GM19463 (cell line): ENCODE data around the gene SLC27A1.
"Not testable (repeated sequence)": the region's sequence is repeated elsewhere in the genome, so short reads cannot be mapped to it uniquely, and the experiment has no call there.

Experiments
- ATAC-seq: cut with Tn5 transposase; IDR thresholded peaks from one replicate; pipeline ENCODE4 v1.9.1; 2021; ENCODE audit warnings: mild to moderate bottlenecking, moderate library complexity; ENCODE audit not compliant: unreplicated experiment

The SLC27A1 gene

DNA sequence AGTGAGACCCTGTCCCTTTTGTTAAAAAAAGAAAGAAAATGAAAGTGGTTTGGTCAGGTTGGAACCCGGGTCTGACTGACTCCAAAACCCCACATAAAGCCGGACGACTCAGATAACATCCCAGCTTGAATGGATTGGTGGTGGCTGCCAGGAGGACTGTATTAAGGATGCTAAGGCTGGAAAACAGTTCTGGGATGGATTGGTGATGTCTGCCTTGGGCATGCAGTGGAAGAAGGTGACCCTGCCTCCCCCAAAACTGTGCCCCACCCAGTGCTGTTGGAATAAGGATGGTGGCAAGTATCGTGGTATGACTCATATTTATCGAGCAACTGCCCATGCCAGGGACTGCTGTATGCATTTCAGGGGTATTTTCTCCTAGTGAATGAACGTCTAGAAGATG is 66.6 kb downstream of the SLC27A1 start:
- no peak for ATAC-seq

DNA sequence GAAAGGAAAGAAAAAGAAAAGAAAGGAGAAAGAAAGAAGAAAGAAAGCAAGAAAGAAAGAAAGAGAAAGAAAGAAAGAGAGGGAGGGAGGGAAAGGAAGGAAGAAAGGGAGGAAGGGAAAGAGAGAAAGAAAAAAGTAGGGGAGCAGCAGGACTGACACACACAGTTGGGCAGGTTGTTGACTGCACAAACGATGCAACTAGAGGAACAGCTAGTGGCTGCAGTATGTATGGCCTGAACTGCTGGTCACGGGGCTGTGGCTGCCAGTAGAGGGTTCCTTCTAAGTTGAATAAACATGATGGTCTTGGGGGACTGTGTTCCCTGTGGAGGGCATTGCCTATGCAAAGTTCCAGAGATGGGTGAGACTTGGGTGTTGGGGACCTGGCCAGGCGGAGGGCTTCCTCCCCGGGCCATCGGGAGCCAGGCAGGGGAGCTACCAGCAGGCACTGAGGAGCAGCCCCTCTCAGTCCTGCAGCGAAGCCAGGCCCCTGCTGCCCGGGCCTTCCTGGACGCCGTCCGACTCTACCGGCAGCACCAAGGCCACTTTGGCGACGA is 68.4 kb downstream of the SLC27A1 start:
- ATAC-seq, result no peak

DNA sequence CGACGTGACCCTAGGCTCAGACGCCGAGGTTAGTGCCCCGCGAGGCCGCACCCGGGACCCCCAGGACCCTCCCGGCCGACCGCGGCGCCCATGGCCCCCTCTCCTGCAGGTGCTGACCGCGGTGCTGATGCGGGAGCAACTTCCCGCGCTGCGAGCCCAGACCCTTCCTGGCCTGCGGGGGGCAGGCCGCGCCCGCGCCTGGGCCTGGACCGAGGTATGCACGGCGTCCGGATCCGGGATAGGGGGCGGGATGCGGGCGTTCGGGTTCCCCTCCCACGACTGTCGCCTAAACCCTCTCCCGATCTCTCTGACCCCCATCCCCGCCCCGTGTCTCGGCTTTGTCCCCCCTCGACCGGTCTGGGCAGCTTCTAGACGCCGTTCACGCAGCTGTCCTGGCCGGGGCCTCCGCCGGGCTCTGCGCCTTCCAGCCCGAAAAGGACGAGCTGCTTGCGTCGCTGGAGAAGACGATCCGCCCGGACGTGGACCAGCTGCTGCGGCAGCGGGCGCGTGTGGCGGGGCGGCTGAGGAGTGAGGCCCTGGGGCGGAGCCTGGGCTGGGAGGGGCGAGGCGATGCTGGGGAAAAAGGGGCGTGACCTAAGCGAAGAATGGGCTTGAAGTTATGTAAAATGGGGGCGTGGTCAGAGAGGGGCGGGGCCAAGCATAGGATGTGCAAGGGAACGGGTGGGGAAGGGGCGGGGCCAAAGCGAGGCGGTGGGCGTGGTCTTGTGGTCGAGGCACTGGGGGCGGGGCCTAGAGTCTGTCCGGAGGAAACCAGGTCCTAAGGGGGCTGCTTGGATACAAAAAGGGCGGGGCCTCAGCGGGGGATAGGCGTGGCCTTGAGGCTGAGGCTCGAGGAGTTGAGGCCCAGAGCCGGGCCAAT is 69.2 kb downstream of the SLC27A1 start:
- ATAC-seq, result no peak

DNA sequence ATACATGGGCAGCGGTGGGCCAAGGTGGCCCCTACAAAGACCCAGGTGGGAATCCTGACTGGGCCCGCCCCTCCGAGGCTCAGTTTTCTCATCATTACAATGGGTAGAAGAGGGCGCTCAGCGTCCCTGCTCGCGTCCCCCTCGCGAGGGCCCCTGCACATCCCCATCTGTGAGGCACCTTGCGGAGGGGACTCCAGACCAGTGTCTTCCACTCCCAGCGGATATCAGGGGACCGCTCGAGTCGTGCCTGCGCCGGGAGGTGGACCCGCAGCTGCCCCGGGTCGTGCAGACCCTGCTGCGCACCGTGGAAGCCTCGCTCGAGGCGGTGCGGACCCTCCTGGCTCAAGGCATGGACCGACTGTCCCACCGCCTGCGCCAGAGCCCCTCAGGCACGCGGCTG is 69.8 kb downstream of the SLC27A1 start:
- no peak for ATAC-seq

DNA sequence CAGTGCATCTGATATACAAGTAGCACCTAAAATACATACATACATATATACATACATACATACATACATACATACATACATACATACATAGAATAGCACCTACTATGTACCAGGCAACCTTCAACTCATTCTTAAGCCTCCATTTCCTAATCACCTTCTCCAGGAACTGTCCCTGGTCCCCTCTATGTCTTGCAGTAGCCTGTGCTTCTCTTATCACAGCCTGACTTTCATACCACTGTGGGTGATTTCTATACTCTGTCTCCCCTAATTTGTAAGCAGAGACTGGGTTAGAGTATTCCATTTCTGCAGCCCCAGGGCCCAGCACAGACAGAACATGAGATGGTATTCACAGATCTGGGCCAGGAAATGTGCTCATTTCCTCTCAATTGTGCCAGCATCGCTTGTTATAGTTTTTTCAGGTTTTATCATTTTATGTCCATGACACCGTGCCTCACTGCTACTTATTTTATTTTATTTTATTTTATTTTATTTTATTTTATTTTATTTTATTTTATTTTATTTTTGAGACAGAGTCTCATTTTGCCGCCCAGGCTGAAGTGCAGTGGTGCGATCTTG is 70.9 kb downstream of the SLC27A1 start:
- no peak for ATAC-seq

DNA sequence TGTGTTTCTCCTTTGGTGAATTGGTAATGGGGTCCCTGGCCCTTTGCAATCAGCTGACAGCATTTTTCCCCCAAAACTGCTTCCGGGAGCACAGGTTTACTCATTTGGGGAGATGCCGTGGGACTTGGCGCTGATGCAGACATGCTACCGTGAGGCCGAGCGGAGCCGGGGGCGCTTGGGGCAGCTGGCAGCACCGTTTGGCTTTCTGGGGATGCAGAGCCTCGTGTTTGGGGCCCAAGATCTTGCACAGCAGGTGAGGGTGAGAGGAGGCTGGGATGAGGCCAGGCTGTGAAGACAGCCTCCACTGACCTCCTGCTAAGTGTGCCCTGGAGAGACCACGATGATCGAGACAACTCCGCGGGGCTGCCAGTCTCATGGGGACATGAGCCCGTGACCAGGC is 71.7 kb downstream of the SLC27A1 start:
- ATAC-seq, result no peak

DNA sequence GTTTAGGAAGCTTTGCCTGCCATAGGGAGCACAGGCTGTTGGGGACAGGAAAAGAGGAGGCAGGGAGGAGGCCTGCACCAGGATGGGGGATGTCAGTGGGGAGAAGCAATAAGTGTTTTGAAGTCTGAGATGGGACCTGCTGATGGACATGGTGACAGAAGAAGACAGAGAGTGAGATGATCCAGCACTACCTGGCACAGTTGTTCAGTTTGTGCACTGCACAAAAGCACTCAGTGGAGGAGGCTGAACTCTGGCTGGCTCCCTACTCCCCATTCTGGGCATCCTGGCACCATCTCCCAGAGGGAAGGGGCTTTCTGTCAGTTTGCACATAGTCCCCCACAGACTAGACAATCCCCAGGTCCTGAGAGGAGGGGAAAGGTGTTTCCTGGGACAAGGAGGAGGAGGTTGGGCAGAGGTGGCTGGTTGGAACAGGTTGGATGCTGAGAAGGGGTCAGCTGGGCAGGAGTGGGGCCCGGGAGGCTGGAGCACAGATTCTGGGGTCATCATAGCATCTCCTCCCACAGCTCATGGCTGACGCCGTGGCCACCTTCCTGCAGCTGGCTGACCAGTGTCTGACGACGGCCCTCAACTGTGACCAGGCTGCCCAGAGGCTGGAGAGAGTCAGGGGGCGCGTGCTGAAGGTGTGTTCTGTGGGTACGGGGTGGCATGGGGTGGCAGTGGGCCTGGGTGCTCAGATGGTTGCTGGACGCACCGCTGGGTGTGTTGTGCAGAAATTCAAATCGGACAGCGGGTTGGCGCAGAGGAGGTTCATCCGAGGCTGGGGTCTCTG is 72.7 kb downstream of the SLC27A1 start:
- ATAC-seq, result no peak

DNA sequence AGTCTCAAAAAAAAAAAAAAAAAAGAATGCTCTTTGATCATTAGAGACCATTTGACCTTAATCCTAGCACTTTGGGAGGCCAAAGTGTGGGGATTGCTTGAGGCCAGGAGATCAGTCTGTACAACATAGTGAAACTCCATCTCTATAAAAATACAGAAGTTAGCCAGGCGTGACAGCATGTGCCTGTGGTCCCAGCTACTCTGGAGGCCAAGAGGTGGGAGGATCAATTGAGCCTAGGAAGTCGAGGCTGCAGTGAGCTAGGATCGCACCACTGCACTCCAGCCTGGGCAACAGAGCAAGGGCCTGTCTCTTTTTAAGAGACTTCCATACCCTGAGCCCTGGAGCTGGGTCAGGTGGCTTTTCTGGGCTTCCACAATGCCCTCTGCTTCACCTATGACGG is 73.7 kb downstream of the SLC27A1 start:
- no peak for ATAC-seq

DNA sequence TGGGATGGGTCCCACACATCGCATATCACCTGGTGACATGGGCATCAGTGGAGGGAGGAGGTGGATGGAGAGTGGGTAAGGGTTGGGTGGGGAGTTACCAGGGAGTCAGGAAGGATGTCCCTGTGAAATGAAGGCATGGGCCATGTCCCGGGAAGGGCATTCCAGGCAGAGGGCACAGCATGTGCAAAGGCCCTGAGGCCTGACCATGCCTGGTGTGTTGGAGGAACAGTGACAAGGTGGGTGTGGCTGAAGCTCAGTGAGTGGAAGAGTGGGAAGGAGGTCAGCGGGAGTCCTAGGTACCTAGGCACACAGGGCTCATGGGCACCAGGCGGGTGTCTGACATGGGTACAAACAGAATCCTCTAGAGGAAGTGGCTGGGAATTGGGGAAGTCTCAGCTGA is 74.1 kb downstream of the SLC27A1 start:
- no peak for ATAC-seq

DNA sequence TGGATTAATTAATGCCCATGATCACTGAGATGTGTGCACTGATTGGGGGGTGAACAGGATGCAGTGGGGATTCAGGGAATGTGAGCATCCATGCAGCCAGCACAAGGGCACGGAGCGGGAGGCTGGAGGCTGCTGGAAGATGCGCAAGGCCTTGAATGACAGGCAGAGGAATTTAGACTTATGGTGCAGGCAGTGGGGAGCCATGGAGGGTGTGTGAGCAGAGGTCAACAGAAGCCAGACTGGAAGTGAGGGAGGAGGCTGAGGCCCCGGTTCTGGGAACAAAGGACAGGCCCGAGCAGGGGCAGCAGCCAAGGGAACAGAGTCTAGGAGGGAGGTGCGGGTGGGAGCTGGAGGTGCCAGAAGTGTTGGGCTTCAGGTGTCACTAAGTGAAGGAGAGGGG is 77.8 kb downstream of the SLC27A1 start:
- no peak for ATAC-seq

DNA sequence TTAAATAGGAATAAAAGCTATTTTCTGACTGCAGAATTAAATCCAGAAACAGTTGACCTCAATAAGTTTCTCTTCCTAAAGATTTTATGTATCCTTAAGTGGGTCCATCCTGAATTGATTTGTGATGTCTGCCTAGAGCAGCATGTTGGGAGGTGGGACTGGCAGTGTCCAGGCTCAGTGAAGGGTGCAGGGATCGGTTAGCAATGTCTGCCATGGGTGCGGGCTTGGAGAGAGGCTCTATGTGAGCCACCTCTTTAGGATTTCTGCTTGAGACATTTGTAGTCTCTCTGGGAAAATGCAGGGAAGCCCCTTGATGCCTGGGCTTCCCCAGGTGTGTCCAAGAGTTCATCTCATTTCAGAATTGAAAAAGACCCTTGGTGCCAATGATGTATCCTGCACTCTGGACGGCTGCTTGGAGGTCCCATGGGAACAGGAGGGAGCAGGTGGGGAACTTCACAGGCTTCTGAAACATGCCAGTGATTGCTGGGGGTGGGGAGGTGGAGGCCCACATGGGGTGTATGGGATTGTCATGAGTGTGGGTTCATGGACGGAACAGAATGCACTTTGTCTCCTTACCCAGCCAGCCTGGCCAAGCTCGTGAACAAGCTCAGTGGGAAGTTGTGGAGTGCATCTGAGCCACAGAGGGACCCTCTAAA is 78.9 kb downstream of the SLC27A1 start:
- no peak for ATAC-seq

DNA sequence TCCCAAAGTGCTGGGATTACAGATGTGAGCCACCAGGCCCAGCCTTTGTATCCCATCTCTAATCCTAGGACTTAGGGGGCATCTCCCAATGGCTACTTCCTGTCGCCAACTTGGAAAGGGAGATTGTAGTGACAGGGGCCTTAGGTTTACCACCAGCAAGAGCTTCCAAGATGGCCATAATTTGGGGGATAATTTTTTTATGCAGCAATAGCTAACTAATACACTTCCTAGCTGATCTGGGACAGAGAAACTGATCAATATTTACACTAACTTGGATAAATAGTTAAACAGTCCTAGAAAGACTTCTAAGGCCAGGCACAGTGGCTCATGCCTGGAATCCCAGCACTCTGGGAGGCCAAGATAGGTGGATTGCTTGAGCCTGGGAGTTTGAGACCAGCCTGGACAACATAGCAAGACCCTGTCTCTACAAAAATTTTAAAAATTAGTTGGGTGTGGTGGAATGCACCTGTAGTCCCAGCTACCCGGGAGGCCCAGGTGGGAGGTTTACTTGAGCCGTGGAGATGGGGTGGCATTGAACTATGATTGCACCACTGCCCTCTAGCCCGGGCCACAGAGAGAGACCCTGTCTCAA is 79.8 kb downstream of the SLC27A1 start:
- no peak for ATAC-seq

DNA sequence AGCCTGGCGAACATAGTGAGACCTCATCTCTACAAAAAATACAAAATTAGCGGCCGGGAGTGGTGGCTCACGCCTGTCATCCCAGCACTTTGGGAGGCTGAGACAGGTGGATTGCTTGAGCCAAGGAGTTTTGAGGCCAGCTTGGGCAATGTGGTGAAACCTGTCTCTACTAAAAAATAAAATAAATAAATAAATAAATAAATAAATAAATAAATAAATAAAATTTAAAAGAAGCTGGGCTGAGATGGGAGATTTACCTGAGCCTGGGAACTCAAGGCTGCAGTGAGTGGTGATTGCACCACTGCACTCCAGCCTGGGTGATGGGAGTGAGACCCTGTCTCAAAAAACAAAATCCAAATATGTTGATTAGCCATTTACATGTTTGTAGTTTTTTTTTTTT is 82.4 kb downstream of the SLC27A1 start:
- ATAC-seq, result not testable (repeated sequence)

DNA sequence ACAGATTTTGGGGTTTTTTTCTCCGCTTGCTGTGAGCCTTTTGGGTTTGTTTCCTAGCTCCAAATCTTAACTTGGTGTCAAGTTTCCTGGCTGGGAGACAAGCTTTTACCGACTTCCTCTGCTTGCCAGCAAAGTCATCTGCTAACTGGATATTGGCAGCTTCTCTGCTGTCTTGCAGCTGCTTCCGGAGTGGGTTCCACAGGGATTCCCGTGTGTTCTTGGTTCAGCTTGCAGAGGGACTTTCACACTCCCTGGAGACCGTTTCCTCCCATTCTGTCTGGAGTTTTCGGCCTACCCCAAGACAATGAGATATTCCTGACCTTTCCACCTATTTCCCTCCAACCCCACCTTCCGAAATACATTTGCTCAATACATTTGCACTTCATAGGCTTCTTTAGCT is 82.9 kb downstream of the SLC27A1 start:
- no peak for ATAC-seq

DNA sequence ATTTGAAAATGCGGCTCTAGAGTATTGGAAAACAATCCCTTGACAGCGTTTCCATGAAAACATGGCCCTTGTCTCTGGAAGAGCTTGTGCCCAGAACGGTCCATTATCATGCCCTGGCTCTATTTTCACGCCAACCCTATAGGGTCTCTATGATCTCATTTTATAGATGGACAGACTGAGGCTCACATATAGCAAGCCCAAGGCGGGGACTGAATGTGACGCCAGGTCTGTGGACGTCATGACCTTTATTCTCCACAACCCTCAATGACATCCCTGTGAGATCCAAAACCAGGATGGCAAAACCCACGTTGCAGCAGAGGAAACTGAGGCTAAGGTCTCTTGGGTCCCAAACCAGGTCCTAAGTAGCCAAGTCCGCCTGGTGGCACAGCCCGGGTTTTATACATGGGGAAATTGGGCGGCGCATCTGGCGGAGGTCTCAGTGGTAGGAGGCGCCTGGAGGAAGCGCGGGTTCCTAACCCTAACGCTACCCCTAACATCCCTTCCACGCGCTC is 84.7 kb downstream of the SLC27A1 start:
- no peak for ATAC-seq

DNA sequence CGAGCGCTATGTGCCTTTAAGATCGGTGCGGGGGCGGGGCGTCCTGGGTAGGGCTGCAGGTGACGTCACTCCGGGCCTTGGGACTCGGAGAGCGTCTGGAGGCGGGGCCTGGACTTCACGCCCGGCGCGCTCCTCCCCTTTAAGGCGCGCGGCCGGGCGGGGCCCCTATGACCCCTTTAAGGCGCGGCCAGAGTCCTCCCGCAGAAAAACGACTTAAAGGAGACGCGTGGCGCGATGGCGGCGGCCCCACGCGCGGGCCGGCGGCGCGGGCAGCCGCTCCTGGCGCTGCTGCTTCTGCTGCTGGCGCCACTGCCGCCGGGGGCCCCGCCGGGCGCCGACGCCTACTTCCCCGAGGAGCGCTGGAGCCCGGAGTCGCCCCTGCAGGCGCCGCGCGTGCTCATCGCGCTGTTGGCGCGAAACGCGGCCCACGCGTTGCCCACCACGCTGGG is 85.2 kb downstream of the SLC27A1 start, which contains the start of gene COLGALT1:
Gene COLGALT1, plus strand, starts transcription at position 170 of the 449 bp plus-strand sequence. Its CDS starts 65 bp downstream, at position 235.
- ATAC-seq, result peak; percentile 97
